PFSK-1 (cell line): ENCODE measurements around the gene CNTF.

Experiments used
- POLR2AphosphoS5 ChIP-seq: IDR thresholded peaks from 2 replicates; pipeline ENCODE4 v1.6.1; 2012; ENCODE audit warnings: low read depth, mild to moderate bottlenecking, control low read depth, low read length, moderate library complexity
- TAF1 ChIP-seq: IDR thresholded peaks from 2 replicates; pipeline ENCODE4 v1.6.1; 2012; ENCODE audit warnings: low read length, control low read depth, borderline replicate concordance; ENCODE audit not compliant: insufficient read depth

GRCh38 chr11:58578635-58579191 lies 43.8 kb upstream of the CNTF start, which contains the start of gene ZFP91:
- no peak; the same call in none of the 2 replicates for TF ChIP-seq POLR2AphosphoS5
- 0 out of 2 replicates have a peak, but pooled peaks have one; percentile 3 for TF ChIP-seq TAF1
